ENCODE data around the gene SYNE2.

- TF ChIP-seq POLR2AphosphoS5 (IDR thresholded peaks at IDR 0.05; ENCODE audit: insufficient read depth in 1 of 2, low read depth in 1 of 2) (no peak), CTCF (IDR thresholded peaks at IDR 0.05) (no peak)
Measured at GRCh38 chr14:64176330-64176729, 323.5 kb downstream of the SYNE2 start.

Measured in vagina (tissue), 2 donors.